ENCODE measurements around the gene TRPV4.

Gene TRPV4

GRCh38 chr12:109817627-109818231 is 15.5 kb downstream of the TRPV4 start:
- no peak for TF ChIP-seq CTCF (IDR thresholded peaks at IDR 0.05; ENCODE audit: borderline replicate concordance, control extremely low read depth, extremely low read depth, insufficient read depth, missing control alignments)
- no peak for DNase-seq (ENCODE audit: low spot score)
- in situ Hi-C loops (cut with MboI; ENCODE audit: low sequenced_read_pairs, unreplicated experiment): no loop called here

- in situ Hi-C loops (cut with MboI; ENCODE audit: low sequenced_read_pairs, unreplicated experiment): no loop called here
- no peak for DNase-seq (ENCODE audit: low spot score)
- TF ChIP-seq CTCF (IDR thresholded peaks at IDR 0.05; ENCODE audit: borderline replicate concordance, control extremely low read depth, extremely low read depth, insufficient read depth, missing control alignments): no peak
Observed at GRCh38 chr12:109816870-109817269, 16.3 kb downstream of the TRPV4 start.

GRCh38 chr12:109815757-109816617 is 17.2 kb downstream of the TRPV4 start:
- DNase-seq (ENCODE audit: low spot score): no peak
- in situ Hi-C loops (cut with MboI; ENCODE audit: low sequenced_read_pairs, unreplicated experiment): no loop called here
- no peak for TF ChIP-seq CTCF (IDR thresholded peaks at IDR 0.05; ENCODE audit: borderline replicate concordance, control extremely low read depth, extremely low read depth, insufficient read depth, missing control alignments)

GRCh38 chr12:109815225-109815624 is 18.0 kb downstream of the TRPV4 start:
- no peak for DNase-seq (ENCODE audit: low spot score)
- TF ChIP-seq CTCF (IDR thresholded peaks at IDR 0.05; ENCODE audit: borderline replicate concordance, control extremely low read depth, extremely low read depth, insufficient read depth, missing control alignments): no peak
- in situ Hi-C loops (cut with MboI; ENCODE audit: low sequenced_read_pairs, unreplicated experiment): no loop called here

GRCh38 chr12:109814600-109815150 is 18.5 kb downstream of the TRPV4 start:
- no peak for DNase-seq (ENCODE audit: low spot score)
- in situ Hi-C loops (cut with MboI; ENCODE audit: low sequenced_read_pairs, unreplicated experiment): no loop called here
- TF ChIP-seq CTCF (IDR thresholded peaks at IDR 0.05; ENCODE audit: borderline replicate concordance, control extremely low read depth, extremely low read depth, insufficient read depth, missing control alignments): no peak

- in situ Hi-C loops (cut with MboI; ENCODE audit: low sequenced_read_pairs, unreplicated experiment): no loop called here
- no peak for TF ChIP-seq CTCF (IDR thresholded peaks at IDR 0.05; ENCODE audit: borderline replicate concordance, control extremely low read depth, extremely low read depth, insufficient read depth, missing control alignments)
Observed at GRCh38 chr12:109813810-109814416, 19.3 kb downstream of the TRPV4 start.

More at GRCh38 chr12:109813810-109814416, 19.3 kb downstream of the TRPV4 start:
- DNase-seq (ENCODE audit: low spot score): no peak

All from GM13976 (cell line).